Fibroblast of skin of abdomen (primary cell): ENCODE data around the gene FAF2. TPM values are rescaled to one million over a fixed set of nuclear protein-coding genes. Genes with fewer than 3 reads are reported as not detected.
"Not testable (repeated sequence)": the region's sequence is repeated elsewhere in the genome, so short reads cannot be mapped to it uniquely, and the experiment has no call there.

Experiments
- DNase-seq: peaks from one replicate; pipeline ENCODE4 v3.0.0-alpha.2; 2013
- polyA plus RNA-seq, 2 experiments: library from polyadenylated mRNA; unstranded; fragments of 120-200 nt; gene quantifications; one replicate each; pipeline ENCODE4 v1.2.1, GENCODE V29; 2013; ENCODE audit not compliant: insufficient read length in 2 of 2

FAF2 gene
- 41.8 TPM for polyA plus RNA-seq (2013, experiment 1 of 2; ENCODE audit: insufficient read length)
- polyA plus RNA-seq (2013, experiment 2 of 2; ENCODE audit: insufficient read length), result 39.3 TPM

DNA sequence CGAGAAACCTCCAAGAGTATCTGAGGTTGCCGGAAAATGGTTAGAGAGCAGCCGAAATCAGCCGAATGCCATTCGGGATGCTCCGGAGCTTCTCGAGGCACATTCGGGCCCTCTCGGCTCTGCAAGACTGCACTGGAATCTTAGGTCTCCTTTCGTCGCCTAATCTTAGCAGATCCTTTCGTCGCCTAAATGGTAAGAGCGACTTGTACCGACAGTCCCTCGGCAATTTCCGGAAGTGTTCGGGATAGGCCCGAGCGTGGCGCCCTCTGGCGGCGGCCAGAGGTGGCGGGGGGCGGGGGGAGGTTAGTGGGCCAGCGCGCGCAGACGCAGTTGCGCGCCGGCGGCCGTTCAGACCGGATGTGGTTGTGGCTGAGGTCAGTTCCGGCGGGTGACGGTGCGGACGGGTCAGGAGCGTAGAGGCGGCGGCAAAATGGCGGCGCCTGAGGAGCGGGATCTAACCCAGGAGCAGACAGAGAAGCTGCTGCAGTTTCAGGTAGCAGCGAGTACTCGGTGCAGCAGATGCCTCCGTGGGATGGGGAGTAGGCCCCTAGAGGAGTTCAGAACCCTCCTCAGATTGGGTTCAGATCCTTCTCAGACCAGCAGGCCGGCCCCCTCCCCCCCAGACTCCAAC is at the start of gene FAF2:
Gene FAF2 (plus strand): TSS at position 408 of the 631 bp plus-strand sequence. CDS start 23 bp downstream, at position 431.
- peak; percentile 99 for DNase-seq

DNA sequence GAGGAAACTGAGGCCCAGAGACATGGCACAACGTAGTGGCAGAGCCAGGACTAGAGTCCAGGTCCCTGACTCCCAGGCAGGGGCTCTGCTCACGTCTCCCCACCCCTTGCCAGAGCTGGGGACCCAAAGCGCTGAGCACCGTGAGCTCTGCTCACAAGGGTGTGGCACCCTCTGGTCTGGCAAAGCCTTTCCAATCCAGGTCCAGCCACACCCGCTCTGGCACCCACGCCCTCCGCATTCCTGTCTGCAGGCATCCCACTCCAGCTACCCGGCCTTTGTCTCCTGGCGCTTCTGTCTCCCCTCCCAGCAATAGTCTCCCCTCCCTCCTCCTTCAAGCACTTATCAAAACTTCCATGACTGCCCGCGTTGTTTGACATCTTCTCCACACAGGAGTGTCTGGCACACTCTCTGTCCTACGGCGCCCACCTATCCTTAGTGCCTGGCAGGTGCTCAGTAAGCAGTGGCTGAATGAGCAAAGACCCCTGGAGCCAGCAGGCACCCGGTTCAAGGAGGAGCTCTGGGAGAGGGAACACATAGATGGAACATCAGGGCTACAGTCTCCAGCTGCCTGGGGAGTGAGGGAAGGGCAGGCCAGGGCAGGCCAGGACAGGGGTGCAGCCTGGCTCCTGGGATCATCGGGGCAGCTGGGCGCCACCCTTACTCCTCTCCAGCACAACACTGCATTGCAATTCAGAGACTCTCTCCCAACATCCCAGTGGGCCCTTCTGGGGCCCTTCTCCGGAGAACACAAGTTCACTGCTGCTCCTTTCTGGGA is 47.6 kb upstream of the FAF2 start:
- DNase-seq, result no peak

GRCh38 chr5:176401281-176402205 is 46.6 kb upstream of the FAF2 start:
- DNase-seq, result no peak

- DNase-seq, result no peak
These were observed 42.3 kb upstream of the FAF2 start for GRCh38 chr5:176405656-176406435.

DNA sequence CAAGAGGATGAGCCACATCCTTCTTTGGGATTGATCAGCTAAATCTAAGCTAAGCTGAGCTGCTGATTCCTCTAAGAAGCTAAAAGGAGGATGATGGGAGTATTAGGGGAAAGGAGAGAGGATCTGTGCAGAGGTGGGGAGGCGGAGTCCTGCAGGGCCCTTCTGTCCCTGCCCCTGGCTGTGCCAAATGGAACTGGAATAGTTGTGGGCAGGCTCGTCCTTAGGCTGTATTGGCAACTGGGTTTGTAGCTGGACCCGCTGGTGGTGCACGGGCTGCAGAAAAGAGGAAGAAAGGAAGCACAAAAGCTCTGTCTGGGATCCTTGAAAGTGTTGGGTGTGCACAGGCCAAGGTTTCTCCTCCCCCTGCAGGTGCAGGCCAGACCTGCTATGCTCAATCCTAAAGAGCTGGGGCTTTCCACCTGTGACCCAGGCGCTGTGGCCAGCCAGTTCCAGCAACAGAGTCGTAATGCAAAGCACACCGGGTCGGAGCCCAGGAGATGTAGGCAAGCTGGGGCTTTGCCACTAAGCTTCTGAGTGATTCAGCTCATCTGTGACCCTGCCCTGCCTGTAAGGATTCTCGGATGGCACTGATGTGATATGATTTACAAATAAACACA is 41.6 kb upstream of the FAF2 start:
- no peak for DNase-seq

- DNase-seq, result no peak
These were observed 40.5 kb upstream of the FAF2 start for GRCh38 chr5:176407456-176408251.

DNA sequence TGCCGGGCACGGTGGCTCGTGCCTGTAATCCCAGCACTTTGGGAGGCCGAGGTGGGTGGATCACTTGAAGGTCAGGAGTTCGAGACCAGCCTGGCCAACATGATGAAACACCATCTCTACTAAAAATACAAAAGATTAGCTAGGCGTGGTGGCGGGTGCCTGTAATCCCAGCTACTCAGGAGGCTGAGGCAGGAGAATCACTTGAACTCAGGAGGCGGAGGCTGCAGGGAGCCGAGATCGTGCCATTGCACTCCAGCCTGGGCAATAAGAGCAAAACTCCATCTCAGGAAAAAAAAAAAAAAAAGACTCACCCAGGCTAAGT is 40.0 kb upstream of the FAF2 start:
- DNase-seq, result not testable (repeated sequence)

- no peak for DNase-seq
These were observed 39.6 kb upstream of the FAF2 start for GRCh38 chr5:176408590-176408989.

- DNase-seq, result no peak
These were observed 38.4 kb upstream of the FAF2 start for GRCh38 chr5:176409765-176410164.

GRCh38 chr5:176410486-176411180 is 37.6 kb upstream of the FAF2 start:
- DNase-seq, result no peak

GRCh38 chr5:176412517-176413254 is 35.5 kb upstream of the FAF2 start:
- no peak for DNase-seq

- DNase-seq, result no peak
These were observed 35.0 kb upstream of the FAF2 start for GRCh38 chr5:176413255-176413565.

- DNase-seq, result no peak
These were observed 34.4 kb upstream of the FAF2 start for GRCh38 chr5:176413709-176414191.

GRCh38 chr5:176414704-176415103 is 33.5 kb upstream of the FAF2 start:
- no peak for DNase-seq

DNA sequence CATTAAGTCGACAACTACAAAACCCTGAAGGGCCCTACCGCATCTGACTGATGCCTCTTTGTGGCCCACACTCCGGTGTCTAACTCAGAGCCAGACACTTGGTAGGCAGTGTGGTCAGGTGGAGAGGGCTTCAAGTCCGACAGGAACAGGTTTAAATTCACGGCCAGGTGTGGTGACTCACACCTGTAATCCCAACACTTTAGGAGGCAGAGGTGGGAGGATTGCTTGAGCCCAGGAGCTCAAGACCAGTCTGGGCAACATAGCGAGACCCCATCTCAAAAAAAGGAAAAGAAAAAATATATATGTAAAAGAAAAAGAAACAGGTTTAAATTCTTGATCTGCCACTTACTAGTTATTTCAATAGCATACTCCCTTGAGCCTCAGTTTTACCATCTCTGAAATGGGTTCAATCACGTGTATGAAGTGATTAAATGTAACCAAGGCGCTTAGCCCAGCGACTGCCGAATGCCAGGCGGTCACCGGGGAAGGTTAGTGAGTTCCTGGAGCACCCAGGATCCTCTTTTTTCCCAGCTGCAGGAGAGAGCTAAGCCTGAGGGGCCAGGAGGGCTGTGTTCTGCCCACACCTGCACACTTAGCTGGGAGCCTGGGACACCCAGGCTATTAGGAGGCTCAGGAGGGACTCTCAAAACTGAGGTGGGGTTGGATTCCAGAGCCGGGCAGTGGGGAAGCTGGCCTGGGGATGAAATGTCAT is 32.8 kb upstream of the FAF2 start:
- DNase-seq, result no peak

DNA sequence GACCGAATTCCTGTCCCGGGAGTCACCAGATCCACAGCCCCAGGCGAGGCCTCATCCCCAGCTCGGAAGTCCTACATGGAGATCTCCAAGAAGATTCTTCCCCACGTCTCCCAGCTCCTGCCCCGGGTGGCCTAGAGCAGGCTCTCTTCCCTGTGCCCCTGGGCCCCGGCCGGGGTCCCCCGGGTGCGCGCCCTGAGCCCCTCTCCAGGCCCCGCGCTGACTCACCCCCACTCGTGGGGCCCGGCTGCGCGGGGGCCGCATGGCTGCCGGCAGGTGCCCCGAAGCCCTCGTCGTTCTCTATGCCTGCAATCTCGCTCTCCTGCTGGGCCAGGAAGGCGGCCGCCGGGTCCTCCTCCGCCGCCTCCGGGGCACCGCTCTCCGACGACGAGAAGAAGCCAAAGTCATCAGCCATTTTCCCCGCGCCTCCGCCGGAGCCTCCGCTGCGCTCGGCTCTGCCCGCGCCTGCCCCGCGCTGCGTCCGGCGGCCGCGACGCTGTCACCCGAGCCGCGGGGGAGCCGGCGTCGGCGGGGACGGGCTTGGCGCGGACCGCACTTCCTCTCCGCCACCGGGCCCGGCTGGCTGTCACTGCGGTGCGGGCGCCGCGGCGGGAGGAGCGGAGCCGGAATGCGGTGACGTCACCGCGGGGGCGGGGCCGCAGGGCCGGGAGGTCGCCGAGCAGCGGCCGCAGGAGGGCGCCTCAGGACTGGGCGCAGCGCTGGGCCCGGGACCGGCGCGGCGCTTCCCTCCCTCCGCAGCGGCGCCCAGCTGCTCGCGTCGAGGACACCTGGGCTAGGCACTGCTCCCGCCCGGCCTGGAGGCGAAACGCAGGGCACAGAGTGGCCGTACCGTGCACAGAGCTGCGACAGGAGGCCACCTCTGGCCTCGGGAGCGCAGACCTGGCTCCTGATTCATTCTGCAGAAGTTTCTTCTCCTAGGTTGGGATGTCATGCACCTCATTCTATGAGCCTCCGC is 31.9 kb upstream of the FAF2 start, which contains the start of gene CLTB:
Gene CLTB (minus strand): TSS at position 588 of the 973 bp plus-strand sequence. CDS start 176 bp downstream, at position 412.
- peak; percentile 83 for DNase-seq

DNA sequence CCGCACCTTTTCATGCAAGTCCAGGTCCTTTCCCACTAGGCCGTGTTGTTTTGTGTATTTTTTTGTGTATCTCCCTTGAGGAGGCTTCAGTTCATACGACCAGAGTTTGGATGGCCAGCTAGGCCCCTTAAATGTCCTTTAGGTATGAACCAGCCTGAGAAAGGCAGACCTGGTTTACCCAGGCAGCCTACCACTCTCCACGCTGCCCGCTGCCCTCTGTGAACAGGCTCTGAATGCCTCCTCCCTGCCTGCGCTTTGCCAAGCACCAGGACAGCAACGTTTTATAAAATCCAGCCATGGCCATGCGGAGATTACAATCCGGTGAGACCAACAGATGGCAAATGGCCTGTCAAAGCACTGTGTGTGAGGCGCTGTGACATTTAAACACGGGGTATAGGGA is 31.2 kb upstream of the FAF2 start:
- no peak for DNase-seq
